HG03045 (cell line): ENCODE results near the gene CREB5.
"Not testable (repeated sequence)": the region's sequence is repeated elsewhere in the genome, so short reads cannot be mapped to it uniquely, and the experiment has no call there.

ENCODE experiments used
- ATAC-seq: cut with Tn5 transposase; IDR thresholded peaks from one replicate; pipeline ENCODE4 v1.9.1; 2021; ENCODE audit warnings: mild to moderate bottlenecking, moderate library complexity; ENCODE audit not compliant: unreplicated experiment

The CREB5 gene

DNA sequence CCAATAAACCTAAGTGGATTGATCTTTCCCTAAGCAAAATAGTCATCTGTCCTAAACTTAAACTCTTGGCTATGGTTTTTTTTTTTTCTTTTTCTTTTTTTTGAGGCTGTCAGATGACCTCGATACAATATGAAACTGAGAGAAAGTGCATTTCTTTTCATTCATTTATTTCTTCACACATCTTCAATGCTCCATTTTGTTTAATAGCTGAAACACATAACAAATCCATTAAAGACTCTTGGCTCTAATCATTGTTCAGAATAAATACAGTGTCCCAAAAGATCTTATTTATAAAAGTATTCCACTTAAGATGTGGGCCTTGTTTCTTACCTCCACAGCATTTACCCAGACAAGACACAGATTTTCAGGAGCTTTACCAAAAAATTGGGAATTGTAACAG is 350.3 kb downstream of the CREB5 start:
- ATAC-seq: no peak

DNA sequence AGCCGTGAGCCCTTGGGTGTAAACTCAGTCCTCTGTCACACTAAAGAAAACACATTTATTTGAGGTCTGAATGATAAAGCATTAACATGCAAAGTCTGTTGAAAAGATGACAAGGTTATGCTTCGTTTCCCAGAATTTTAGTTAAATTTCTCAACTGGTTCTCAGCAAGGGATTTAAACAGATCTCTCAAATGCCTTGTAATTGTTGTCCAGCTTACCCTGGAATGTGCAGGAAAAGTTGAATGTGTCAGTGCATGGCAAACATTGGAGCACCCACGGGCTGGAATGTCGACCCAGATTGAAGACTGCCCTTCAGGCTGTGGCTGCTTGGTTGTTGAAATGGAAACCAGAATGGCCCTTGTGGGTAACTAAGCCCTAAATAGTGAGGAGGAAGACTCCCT is 354.0 kb downstream of the CREB5 start:
- no peak for ATAC-seq

DNA sequence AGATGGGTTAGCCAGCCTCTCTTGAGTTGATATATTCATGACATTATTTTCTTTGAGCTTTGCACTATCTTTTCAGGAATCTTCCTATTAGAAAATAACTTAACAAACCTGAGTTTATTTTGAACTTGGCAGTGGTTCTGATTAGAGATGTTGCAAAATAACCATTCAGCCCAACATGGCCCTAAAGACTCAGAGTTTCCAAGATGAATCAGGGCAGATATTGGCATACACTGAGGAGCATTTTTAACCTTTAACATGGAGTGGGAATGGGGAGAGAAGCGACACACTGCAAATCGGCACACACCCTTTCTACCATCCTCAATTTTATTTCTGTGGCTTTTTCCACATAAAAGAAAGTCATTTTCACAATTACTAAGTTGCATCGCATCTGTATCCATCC is 355.0 kb downstream of the CREB5 start:
- no peak for ATAC-seq

GRCh38 chr7:28768577-28769147 is 356.3 kb downstream of the CREB5 start:
- no peak for ATAC-seq

DNA sequence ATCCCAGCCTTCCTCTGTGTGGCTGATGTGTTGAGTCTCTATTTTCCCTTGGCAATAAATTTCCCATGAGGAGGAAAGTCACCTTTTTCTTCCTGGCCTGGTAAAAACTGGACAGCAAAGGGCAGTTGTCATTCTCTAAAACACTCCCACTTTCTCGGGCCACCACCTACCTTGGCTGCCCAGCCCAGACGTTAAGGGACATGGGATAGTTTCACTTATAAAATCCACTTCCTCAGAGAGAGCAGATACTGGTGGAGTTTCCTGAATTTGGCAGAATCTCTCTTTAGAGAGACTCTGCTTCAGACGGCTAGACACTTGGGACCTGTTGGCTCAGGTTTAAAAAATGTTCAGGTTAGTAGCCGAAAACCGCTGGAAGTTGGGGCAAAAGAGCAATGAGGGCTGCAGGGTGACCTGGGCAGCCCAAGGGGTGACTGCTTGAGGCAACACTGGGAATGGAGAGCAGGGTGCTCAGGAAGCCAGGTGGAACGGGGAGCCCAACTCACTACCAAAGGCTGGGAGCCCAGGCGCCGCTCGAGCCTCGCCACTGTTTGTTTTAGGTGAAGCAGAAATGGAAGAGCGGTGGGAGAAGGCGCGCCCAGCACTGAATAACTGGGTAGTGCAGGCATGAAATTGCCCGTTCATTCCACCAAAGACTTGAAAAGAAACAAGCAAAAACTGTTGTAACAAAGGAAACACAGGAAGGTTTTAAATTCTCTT is 359.7 kb downstream of the CREB5 start:
- no peak for ATAC-seq

DNA sequence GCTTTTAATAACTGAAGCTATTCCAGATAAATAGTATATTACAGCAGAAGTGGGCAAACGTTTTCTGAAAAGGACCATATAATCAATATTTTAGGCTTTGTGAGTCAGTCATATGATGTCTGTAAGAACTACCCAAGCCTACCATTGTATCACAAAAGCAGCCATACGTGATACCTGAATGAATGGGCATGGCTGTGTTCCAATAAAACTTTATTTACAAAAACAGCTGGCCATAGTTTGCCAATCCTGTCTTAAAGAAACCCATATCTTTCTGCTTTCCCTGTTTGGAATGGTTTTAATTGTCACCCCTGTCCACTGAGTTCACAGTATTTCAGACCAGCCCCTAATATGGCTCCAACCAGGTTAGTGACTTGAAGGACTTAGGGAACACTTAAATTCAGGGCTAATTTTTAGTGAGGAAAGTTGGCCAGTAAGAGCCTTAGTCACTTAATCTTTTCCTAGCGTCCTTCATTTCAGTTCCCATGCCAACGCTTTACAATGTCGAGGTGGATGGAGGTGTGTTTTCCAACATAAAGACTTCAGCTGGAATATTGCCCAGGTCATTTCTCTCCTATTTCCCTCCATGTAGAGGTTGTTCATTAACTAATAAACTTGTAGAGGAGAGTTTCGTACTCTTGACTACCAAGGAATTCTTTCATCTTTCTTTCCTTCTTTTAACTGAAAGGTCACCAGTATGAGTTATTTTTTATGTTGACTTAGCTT is 361.3 kb downstream of the CREB5 start:
- ATAC-seq: no peak

GRCh38 chr7:28774261-28774988 is 362.1 kb downstream of the CREB5 start:
- ATAC-seq: no peak

DNA sequence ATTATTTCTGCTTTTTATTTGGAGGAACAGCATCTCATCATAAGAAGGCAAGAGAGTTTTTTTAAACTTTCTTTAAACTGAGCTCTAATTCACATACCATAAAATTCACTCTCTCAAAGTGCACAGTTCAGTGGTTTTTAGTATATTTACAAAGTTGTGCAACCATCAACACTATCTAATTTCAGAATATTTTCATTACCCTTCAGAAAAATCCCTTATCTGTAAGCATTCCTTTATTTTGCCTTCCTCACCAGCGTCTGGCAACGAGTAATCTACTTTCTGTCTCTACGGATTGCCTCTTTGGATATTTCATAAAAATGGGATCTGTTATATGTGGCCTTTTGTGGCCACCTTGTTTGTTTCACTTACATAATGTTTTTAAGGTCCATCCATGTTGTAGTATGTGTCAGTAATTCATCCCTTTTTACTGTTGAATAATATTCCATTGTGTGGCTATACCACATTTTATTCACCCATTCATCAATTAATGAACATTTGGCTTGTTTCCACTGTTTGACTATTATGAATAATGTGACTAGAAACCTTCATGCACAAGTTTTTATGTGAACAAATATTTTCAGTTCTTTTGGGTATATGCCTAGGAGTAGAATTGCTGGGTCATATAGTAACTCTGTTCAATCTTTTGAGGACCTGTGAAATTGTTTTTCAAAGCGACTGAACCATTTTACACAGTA is 364.3 kb downstream of the CREB5 start:
- ATAC-seq: no peak

GRCh38 chr7:28778786-28779185 is 366.5 kb downstream of the CREB5 start:
- no peak for ATAC-seq

- ATAC-seq: no peak
Measured at GRCh38 chr7:28779954-28780353, 367.6 kb downstream of the CREB5 start.

DNA sequence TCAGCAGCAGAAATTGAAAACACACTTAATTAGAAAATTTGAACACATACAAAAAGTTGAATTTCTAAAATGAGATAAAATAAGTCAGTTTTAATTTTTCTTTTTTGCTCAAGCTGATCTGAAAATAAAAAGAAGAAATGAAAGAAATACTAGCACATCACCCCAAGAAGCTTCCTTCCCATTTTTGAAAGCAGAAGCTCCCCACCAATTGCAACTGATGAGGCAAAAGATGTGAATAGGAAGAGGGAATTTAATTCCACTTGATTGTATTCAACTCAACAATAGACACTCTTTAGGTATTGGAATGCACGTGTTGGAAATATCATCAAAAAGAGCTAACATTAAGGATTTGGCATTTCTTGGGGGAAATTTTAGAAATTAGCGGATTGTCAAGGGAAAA is 370.0 kb downstream of the CREB5 start:
- no peak for ATAC-seq

DNA sequence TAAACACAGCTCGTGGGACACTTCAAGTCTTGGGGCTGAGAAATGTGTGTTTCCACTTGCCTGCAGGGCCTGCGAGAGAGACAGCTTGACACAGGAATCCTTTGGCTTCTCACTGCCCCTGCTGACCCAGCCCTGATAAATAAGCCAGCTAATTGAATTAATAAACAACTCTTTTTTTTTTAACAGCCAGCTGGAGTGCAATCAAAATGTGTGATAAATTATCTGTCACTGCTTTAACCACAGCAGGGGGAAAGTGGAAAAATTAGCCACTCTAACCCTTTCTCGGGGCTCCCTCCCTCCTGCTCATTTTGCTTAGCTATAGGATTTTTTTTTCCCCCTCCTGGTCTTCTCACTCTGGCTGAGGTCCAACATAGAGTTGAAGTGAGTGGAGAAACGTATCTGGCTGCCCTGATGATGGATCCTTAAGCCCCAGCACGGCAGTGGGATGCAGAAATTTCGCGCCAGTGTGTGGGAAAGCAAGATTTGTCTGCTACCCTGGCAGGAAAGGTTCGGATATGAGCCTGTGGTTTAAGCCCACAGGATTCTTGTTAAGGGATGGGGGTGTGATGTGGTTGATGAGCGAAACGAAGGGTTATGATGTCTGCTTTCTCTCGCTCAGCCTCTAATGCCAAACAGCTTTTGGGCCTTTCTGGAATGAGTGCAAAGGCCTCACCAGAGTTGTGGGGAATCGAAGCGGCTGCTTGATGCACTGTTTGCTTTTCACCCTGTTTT is 372.0 kb downstream of the CREB5 start:
- no peak for ATAC-seq

GRCh38 chr7:28785041-28785995 is 373.0 kb downstream of the CREB5 start:
- no peak for ATAC-seq

DNA sequence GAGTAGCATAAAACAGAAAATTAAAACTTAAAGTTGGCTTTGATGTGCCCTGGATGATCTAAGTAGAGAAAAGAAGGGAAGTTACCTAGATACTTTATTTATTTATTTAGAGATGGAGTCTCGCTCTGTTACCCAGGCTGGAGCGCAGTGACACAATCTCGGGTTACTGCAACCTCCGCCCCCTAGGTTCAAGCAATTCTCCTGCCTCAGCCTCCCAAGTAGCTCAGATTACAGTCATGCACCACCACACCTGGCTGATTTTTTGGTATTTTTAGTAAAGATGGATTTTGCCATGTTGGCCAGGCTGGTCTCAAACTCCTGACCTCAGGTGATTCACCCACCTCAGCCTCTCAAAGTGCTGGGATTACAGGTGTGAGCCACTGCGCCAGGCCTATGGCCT is 373.8 kb downstream of the CREB5 start:
- not testable (repeated sequence) for ATAC-seq

GRCh38 chr7:28787106-28787505 is 374.8 kb downstream of the CREB5 start:
- ATAC-seq: no peak

GRCh38 chr7:28790467-28790866 is 378.1 kb downstream of the CREB5 start:
- ATAC-seq: no peak

DNA sequence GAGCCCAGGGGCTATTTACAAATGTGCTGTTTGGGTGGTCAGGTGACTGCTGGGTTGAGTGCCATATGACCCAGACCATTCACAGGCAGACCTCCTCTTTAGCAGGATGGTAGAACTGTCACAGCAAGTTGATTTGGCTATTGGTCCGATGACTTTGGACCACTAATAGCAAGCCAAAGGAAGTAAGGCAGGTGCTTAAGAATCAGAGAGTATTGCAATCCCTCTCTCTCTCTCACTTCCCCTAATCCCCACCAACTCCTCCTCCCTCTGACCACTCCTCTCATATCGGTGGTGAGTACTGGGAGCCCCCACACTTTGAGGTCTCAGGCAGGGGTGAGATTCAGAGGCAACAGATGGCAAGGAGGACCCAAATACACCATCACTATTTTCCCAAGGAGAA is 380.5 kb downstream of the CREB5 start:
- ATAC-seq: peak; percentile 47

- ATAC-seq: no peak
Measured at GRCh38 chr7:28793381-28794085, 381.2 kb downstream of the CREB5 start.

GRCh38 chr7:28798274-28798673 is 386.0 kb downstream of the CREB5 start:
- ATAC-seq: no peak
